Stomach (tissue), 9 donors: Measurements from ENCODE around the gene HTD2. TPM values are rescaled to one million over a fixed set of nuclear protein-coding genes. Genes with fewer than 3 reads are reported as not detected.

ENCODE experiments used
- DNase-seq, 2 donors: peaks; one replicate each; pipeline versions ENCODE4 v3.0.0 to v3.0.0-alpha.2; 2013 to 2019
- H3K27ac ChIP-seq, 5 donors: fragments of 200-600 bp in 4 of 5; sonication (generic) in 4 of 5; one replicate each; pipeline ENCODE4 v1.5.1; 2013 to 2019; ENCODE audit warnings: mild to moderate bottlenecking in 1 of 5, moderate library complexity in 1 of 5
- H3K27me3 ChIP-seq, 3 donors: fragments of 200-600 bp; sonication (generic); one replicate each; pipeline ENCODE4 v1.5.1; 2017 to 2019; ENCODE audit warnings: mixed run types in 1 of 3
- H3K36me3 ChIP-seq, 4 donors: fragments of 200-600 bp; sonication (generic); 1 replicate in 3 of 4; 2 replicates in 1 of 4; pipeline ENCODE4 v1.5.1; 2016 to 2019
- H3K4me1 ChIP-seq, 4 donors: fragments of 200-600 bp; sonication (generic); one replicate each; pipeline ENCODE4 v1.5.1; 2016 to 2019
- H3K4me3 ChIP-seq, 4 donors: fragments of 200-600 bp; sonication (generic) in 3 of 4; one replicate each; pipeline ENCODE4 v1.5.1; 2016 to 2019; ENCODE audit warnings: mild to moderate bottlenecking in 1 of 4
- H3K9me3 ChIP-seq, 4 donors: fragments of 200-600 bp; sonication (generic); one replicate each; pipeline ENCODE4 v1.5.1; 2016 to 2019
- CTCF ChIP-seq, 7 experiments: fragments of 450-650 bp in 4 of 7; fragments of 200-600 bp in 3 of 7; sonication (generic) in 3 of 7; IDR thresholded peaks; one replicate each; pipeline ENCODE4 v1.5.1; 2016 to 2019; ENCODE audit warnings: antibody characterized with exemption in 7 of 7, control low read depth in 2 of 7, mild to moderate bottlenecking in 1 of 7
- EP300 ChIP-seq: sonication (generic); formaldehyde crosslinking; IDR thresholded peaks from one replicate; pipeline ENCODE4 v1.6.1; 2017; ENCODE audit warnings: antibody characterized with exemption
- POLR2A ChIP-seq, 4 donors: fragments of 450-650 bp; IDR thresholded peaks; one replicate each; pipeline ENCODE4 v1.6.1; 2016; ENCODE audit warnings: antibody characterized with exemption in 4 of 4, control low read depth in 2 of 4, mild to moderate bottlenecking in 1 of 4, moderate library complexity in 1 of 4
- POLR2AphosphoS5 ChIP-seq, 3 donors: sonication (generic); formaldehyde crosslinking; IDR thresholded peaks; one replicate each; pipeline ENCODE4 v1.6.1; 2016; ENCODE audit warnings: antibody characterized with exemption in 3 of 3
- WGBS, 5 donors: extraction: QIAGEN DNeasy Blood & Tissue Kit in 3 of 5; methylation state at CpG; one replicate each; pipeline versions ENCODE4 v1.1.5 to v1.1.7; 2013 to 2018; 5-methylcytosine and 5-hydroxymethylcytosine counted together
- intact Hi-C: fragments of 100-400 bp; cut with DNase I; formaldehyde crosslinking; loops from one replicate; pipeline ENCODE4 v1.15.1; 2023; ENCODE audit warnings: low total_unique reads
- polyA plus RNA-seq, 3 donors: library from polyadenylated mRNA; stranded (reverse); fragments of 200-250 nt; gene quantifications; one replicate each; pipeline ENCODE4 v1.2.3, GENCODE V29; 2013
- total RNA-seq, 5 donors: library from RNA; depleted of rRNA; stranded (reverse); fragments of >200 nt; gene quantifications; one replicate each; pipeline versions ENCODE4 v1.1.0 to v1.2.3, GENCODE V29; 2014 to 2016
- donor health status: healthy with polysubstance abuse.
- donor health status: Bipolar disorder and iron deficiency.
- donor health status: healthy.

The HTD2 gene
- total and polyA plus RNA-seq, 8 donors, result 3.1 to 57.6 (median 7.0) TPM; not detected in 2

DNA sequence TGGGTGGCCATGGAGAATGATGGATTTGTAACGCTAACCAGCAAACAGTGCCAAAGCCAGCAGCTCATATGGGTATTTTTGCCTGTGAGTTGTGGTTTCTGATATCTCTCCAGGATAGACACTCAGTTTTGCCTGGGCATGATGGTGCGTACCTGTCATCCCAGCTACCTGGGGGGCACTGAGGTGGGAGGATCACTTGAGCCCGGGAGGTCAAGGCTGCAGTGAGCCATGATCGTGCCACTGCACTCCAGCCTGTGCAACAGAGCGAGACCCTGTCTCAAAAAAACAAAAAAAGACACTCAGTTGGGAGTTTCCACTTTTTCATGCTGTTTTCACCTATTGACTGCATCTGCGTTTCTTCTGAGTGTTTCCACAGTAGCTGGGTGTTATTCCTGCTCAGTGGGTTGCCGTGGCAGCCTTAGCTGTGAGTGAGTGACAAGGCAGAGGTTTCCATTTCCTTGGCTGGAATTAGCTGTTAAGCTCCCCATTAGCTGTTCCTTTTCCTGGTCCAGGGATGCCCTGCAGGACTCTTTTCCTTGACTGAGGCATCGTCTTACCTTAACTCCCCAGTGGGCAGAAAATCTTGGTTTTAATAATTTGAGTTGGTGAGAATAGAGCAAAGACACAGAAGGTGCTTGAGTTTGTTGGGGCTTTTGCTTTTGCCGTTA, 14.5 kb upstream of the HTD2 start:
- intact Hi-C loops, result loop anchor here (10.0 kb wide), 1 partner anchor 57 kb away; the partner anchor contains the start of gene ABHD6

GRCh38 chr3:58292866-58293265, 13.5 kb upstream of the HTD2 start:
- peaks cover 5 to 27% (median 14%) of the 10 kb centered on the region in 4 donors for H3K36me3 ChIP-seq
- H3K9me3 ChIP-seq, result no peaks in the 10 kb centered on the region
- DNase-seq, result no peak
- intact Hi-C loops, result loop anchor here (10.0 kb wide), 1 partner anchor 58 kb away; the partner anchor contains the start of gene ABHD6
- H3K27me3 ChIP-seq, result no peaks in the 10 kb centered on the region
- no peak overlapping the region for H3K4me3 ChIP-seq
- H3K4me1 ChIP-seq, result no peaks in the 10 kb centered on the region
- H3K27ac ChIP-seq, result no peak overlapping the region
- TF ChIP-seq EP300 (no peak), POLR2A (IDR thresholded peaks at IDR 0.05) (no peak), POLR2AphosphoS5 (IDR thresholded peaks at IDR 0.05) (no peak), CTCF (IDR thresholded peaks at IDR 0.05) (no peak)
- 82 to 92% (median 92%) methylated on average over 10 of the region's 10 CpGs for WGBS, 5 donors

More for the DNA sequence above, 14.5 kb upstream of the HTD2 start:
- Histone ChIP-seq H3K9me3 (no peaks in the 10 kb centered on the region), H3K36me3 (peaks cover 5 to 38% (median 24%) of the 10 kb centered on the region in 4 donors), H3K4me1 (no peaks in the 10 kb centered on the region), H3K27me3 (no peaks in the 10 kb centered on the region), H3K27ac (no peak overlapping the region), H3K4me3 (no peak overlapping the region)
- TF ChIP-seq POLR2AphosphoS5 (IDR thresholded peaks at IDR 0.05), result no peak
- TF ChIP-seq EP300, result no peak
- no peak for TF ChIP-seq POLR2A (IDR thresholded peaks at IDR 0.05)
- TF ChIP-seq CTCF (IDR thresholded peaks at IDR 0.05), result no peak
- no peak for DNase-seq
- WGBS, 5 donors, result 80 to 93% (median 83%) methylated on average over 9 of the region's 9 CpGs

DNA sequence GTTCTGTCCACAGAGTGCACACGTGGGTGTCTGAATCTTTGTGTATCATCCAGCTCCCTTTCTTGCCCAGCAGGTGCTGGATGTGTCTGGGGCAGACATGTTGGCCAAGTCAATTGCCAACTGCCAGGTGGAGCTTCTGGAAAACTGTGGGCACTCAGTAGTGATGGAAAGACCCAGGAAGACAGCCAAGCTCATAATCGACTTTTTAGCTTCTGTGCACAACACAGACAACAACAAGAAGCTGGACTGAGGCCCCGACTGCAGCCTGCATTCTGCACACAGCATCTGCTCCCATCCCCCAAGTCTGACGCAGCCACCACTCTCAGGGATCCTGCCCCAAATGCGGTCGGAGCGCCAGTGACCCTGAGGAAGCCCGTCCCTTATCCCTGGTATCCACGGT, 12.8 kb upstream of the HTD2 start:
- no peak for DNase-seq
- no peaks in the 10 kb centered on the region for H3K9me3 ChIP-seq
- H3K4me1 ChIP-seq, result no peaks in the 10 kb centered on the region
- H3K27ac ChIP-seq, result no peak overlapping the region
- WGBS, 5 donors, result 75 to 83% (median 78%) methylated on average over 9 of the region's 9 CpGs
- TF ChIP-seq EP300 (no peak), POLR2AphosphoS5 (IDR thresholded peaks at IDR 0.05) (no peak), CTCF (IDR thresholded peaks at IDR 0.05) (no peak)
- H3K36me3 ChIP-seq, result peaks cover 5 to 22% (median 7%) of the 10 kb centered on the region in 4 donors
- H3K4me3 ChIP-seq, result no peak overlapping the region
- H3K27me3 ChIP-seq, result no peaks in the 10 kb centered on the region
- intact Hi-C loops, result loop anchor here (10.0 kb wide), 1 partner anchor 59 kb away; the partner anchor contains the start of gene ABHD6

DNA sequence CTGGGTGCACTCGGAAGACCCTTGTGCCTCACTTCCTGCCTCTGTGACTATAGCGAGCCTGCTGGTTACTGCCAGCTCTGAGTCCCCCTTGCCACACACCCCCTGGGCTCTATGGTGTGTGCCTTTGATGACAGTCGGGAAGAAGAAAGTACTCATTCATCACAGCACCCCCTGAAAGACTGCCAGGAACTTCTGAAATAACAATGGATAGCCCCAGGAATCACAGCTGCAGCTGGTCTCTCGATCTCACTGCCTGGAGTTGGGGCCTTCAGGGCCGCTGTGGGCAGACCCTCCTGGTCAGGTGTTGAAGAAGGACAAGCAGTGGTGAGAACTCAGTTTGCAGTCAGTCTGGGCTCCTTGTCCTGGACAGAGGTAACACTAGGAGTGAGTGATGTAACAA, 10.1 kb upstream of the HTD2 start:
- Histone ChIP-seq H3K27me3 (peaks cover 0 to 17% (median 0%) of the 10 kb centered on the region in 3 donors), H3K4me3 (no peak overlapping the region), H3K36me3 (peaks cover 0 to 22% (median 5%) of the 10 kb centered on the region in 4 donors), H3K27ac (no peak overlapping the region), H3K9me3 (no peaks in the 10 kb centered on the region), H3K4me1 (peaks cover 0 to 8% (median 4%) of the 10 kb centered on the region in 4 donors)
- intact Hi-C loops, result loop anchor here (5.0 to 10.0 kb wide), 2 partner anchors 61 to 104 kb away; partner anchors contain the start of gene ABHD6
- no peak for DNase-seq
- TF ChIP-seq EP300 (no peak), POLR2AphosphoS5 (IDR thresholded peaks at IDR 0.05) (no peak), POLR2A (IDR thresholded peaks at IDR 0.05) (no peak)
- WGBS, 5 donors, result 56 to 75% (median 67%) methylated on average over 4 to 5 of the region's 5 CpGs
